Activated CD4-positive, alpha-beta T cell treated with anti-CD3 and anti-CD28 coated beads, Interleukin-2, Interleukin-6, amounts not matched to agents 100 ng/mL and 50 ng/mL, durations not matched to agents 16 hours and 8 hours (primary cell): ENCODE measurements around the gene NUDT3.
"Not testable (repeated sequence)": the region's sequence is repeated elsewhere in the genome, so short reads cannot be mapped to it uniquely, and the experiment has no call there.

Experiments used
- DNase-seq: peaks from one replicate; pipeline ENCODE4 v3.0.0-alpha.2; 2020

NUDT3 gene

GRCh38 chr6:34392497-34393190, at the start of gene NUDT3:
Gene NUDT3, minus strand, starts transcription at chr6:34392669. Its CDS starts 307 bp downstream, at chr6:34392362.
- DNase-seq = peak; percentile 95

GRCh38 chr6:34441526-34441925, 49.1 kb upstream of the NUDT3 start:
- no peak for DNase-seq

- DNase-seq = no peak
These were observed 47.0 kb upstream of the NUDT3 start for GRCh38 chr6:34439442-34439841.

GRCh38 chr6:34438705-34439104, 46.2 kb upstream of the NUDT3 start:
- no peak for DNase-seq

- no peak for DNase-seq
These were observed 45.1 kb upstream of the NUDT3 start for GRCh38 chr6:34437644-34437970.

- DNase-seq = no peak
These were observed 44.6 kb upstream of the NUDT3 start for GRCh38 chr6:34436803-34437643.

GRCh38 chr6:34435916-34436315, 43.4 kb upstream of the NUDT3 start:
- DNase-seq = no peak

GRCh38 chr6:34425498-34426410, 33.3 kb upstream of the NUDT3 start, which contains the start of gene RPS10:
Gene RPS10, minus strand, starts transcription at chr6:34426069. Its CDS starts 848 bp downstream, at chr6:34425221.
- DNase-seq = peak; percentile 96

GRCh38 chr6:34425132-34425497, 32.6 kb upstream of the NUDT3 start:
- DNase-seq = no peak

GRCh38 chr6:34424200-34425131, 32.0 kb upstream of the NUDT3 start:
- no peak for DNase-seq

- DNase-seq = peak; percentile 13
These were observed 30.8 kb upstream of the NUDT3 start for GRCh38 chr6:34423254-34423653.

GRCh38 chr6:34418367-34418766, 25.9 kb upstream of the NUDT3 start:
- DNase-seq = no peak

GRCh38 chr6:34416877-34417371, 24.5 kb upstream of the NUDT3 start:
- DNase-seq = no peak

GRCh38 chr6:34414999-34415858, 22.8 kb upstream of the NUDT3 start:
- DNase-seq = peak; percentile 39

- DNase-seq = peak; percentile 21
These were observed 20.3 kb upstream of the NUDT3 start for GRCh38 chr6:34412643-34413214.

- DNase-seq = no peak
These were observed 19.5 kb upstream of the NUDT3 start for GRCh38 chr6:34412016-34412415.

- not testable (repeated sequence) for DNase-seq
These were observed 15.4 kb upstream of the NUDT3 start for GRCh38 chr6:34407915-34408314.

- DNase-seq = no peak
These were observed 4.0 kb upstream of the NUDT3 start for GRCh38 chr6:34396518-34396917.

- DNase-seq = no peak
These were observed 1.5 kb upstream of the NUDT3 start for GRCh38 chr6:34393966-34394305.

GRCh38 chr6:34393191-34393965, 909 bp upstream of the NUDT3 start:
- no peak for DNase-seq
